HG03097 (cell line): Measurements from ENCODE around the gene KLF2.
A peak's percentile ranks its signal among the peaks of the same experiment; 100 is the strongest.
"Not testable (repeated sequence)": the region's sequence is repeated elsewhere in the genome, so short reads cannot be mapped to it uniquely, and the experiment has no call there.

Source experiments
- ATAC-seq: cut with Tn5 transposase; IDR thresholded peaks from one replicate; pipeline ENCODE4 v1.9.1; 2021; ENCODE audit not compliant: unreplicated experiment, low FRiP score

Gene KLF2

DNA sequence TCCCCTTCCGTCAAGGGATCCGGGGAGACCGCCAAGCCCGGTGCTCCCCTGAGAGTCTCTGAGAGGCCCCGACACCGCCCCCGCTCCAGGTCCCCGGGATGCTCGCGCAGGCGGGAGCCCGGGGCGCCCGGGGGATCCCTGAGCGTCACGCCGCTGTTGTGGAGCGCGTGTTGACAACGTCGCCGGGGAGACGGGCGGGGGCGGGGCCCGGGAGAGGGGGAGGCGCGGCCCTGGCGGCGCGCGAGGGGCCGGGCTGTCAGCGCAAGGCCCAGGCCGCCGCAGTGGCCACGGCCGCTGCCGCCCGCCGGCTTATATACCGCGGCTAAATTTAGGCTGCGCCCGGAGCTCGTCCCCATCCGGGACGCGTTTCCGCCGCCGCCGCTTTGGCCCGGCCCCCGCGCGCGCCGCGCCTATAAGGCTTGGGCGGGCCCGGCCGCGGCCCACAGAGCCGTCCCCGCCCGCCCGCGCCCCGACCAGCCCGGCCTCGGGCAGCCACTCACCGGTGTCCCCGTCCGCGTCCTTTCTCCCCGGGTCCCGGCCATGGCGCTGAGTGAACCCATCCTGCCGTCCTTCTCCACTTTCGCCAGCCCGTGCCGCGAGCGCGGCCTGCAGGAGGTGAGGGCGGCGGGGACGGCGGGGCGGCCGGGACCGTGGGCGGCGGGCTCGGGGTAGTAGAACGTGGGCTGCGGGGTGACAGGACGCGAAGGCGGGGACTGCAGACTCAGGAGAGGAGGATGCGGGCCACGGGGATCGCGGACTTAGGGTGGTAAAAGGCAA is at the start of gene KLF2:
Gene KLF2 (plus strand): TSS at position 443 of the 777 bp plus-strand sequence. CDS start 98 bp downstream, at position 541.
- ATAC-seq = peak; percentile 65

DNA sequence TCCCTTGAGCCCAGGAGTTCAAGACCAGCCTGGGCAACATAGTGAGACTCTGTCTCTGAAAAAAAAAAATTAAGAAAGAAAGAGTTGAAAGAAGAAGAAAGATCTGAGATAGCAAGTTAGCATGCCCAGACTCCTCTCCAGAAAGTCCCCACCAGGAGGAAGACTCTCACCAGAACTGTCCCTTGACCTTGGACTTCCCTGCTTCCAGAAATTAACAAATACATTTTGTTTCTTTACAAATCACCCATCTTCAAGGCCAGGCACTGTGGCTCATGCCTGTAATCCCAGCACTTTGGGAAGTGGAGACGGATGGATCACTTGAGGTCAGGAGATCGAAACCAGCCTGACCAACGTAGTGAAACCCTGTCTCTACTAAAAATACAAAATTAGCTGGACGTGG is 44.3 kb upstream of the KLF2 start:
- no peak for ATAC-seq

DNA sequence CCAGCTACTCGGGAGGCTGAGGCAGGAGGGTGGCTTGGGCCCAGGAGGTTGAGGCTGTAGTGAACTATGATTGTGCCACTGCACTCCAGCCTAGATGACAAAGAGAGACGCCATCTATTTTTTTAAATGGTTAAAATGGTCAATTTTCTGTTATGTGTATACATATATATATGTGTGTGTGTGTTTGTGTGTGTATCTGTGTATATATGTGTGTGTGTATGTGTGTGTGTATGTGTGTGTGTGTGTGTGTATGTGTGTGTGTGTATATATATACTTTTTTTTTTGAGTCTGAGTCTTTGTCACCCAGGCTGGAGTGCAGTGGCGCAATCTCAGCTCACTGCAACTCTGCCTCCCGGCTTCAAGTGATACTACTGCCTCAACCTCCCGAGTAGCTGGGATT is 42.9 kb upstream of the KLF2 start:
- no peak for ATAC-seq

DNA sequence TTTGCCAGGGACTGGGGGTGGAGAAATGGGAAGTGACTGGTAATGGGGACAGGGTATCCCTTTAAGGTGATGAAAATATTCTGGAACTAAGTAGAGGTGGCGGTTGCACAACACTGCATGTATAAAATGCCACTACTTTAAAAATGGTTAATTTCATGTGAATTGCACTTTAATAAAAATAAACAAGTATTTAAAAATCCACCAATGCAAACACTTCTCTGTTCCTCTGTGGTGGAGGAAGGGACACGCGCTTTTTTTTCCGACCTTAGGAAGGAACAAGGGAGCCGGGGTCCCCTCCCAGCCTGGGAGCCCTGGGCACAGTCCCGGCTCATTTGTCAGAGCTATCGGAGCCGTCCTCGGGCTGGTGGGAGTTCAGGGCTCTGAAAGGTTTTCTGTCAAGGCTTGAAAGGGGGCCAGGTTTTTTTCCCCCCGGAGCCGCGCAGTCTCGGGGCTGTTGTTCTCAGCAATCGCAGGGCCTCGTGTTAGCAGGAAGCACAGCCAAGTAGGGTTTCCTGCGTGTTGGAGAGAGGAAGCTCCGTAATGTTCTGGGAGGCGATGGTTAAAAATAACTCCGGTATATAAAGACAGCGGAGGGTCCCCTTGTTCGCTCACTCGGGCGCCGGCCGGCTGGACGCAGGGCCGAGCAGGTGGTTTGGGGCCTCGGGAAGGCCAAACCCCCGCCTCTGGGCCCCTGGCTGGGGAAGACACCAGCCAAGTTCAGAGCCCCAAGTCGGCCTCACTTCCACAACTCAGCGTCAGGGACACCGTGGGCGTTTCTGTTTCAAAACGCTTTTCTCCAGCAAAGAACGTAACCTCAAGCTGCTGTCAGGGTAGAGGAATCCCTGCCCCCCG is 41.2 kb upstream of the KLF2 start:
- no peak for ATAC-seq

DNA sequence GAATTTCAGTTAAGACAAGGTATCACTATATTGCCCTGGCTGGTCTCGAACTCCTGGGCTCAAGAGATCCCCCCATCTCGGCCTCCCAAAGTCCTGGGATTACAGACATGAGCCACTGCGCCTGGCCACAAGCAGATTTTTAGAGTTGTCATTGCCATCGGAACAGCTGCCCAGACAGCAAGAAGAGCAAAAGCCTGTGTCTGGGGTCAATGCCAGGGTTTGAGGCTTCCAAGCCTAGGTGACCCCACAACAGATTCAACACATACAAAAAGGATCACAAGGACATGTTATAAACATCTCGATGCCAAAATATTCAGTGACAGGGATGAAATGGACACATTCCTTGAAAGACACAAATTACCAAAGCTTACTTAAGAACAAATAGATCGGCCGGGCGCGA is 40.1 kb upstream of the KLF2 start:
- ATAC-seq = no peak

DNA sequence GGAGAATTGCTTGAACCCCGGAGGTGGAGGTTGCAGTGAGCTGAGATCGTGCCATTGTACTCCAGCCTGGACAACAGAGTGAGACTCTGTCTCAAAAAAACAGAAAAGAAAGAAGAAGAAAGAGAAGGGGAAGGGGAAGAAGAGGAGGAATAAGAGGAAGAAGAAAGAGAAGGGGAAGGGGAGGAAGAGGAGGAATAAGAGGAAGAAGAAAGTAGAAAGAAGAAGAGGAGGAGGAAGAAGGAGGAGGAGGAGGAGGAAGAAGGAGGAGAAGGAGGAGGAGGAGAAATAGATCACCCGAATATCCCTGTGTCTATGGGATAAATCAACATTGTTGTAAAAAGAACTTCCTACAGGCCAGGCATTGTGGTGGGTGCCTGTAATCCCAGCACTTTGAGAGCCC is 39.5 kb upstream of the KLF2 start:
- ATAC-seq = not testable (repeated sequence)

DNA sequence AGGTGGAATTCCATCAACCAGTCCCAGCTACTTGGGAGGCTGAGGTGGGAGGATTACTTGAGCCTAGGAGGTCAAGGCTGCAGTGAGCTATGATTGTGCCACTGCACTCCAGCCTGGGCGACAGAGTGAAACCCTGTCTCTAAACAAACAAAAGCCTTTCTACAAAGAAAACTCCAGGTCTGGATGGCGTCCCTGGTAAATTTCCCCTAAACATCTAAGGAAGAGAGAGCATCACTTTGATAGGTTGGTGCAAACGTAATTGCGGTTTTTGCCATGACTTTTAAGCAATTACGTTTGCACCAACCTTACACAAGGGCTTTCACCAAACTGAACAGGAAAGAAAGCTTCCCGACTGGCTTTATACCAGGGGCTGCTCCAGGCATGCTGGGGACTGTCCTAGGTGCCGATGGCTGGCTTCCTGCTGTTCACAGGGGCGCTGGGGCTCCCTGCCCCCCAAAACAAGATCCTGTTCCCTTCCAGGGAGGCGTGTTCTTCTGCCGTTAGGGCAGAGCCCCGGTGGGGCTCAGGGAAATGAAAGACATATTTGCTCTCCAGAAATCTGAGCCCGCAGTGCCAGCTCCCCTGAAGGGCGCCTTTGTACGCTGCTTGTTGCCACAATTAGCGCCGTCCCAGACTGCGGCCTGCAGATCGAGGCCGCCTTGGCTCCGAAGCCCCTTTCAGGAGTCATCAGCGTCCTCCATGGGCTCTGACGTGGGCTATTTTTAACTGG is 38.7 kb upstream of the KLF2 start:
- ATAC-seq = no peak

DNA sequence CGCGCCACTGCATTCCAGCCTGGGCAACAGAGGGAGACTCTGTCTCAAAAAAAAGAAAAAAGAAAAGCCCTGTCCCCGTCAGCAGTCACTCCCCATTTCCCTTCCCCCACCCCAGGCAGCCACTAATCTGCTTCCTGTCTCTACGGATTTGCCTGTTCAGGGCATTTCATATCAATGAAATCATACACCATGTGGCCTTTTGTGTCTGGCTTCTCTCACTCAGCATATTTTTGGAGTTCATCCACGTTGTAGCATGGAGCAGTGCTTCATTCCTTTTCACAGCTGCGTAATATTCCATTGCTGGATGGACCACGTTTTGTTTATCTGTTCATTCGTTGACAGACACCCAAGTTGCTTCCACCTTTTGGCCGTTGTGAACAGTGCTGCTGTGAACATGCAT is 36.1 kb upstream of the KLF2 start:
- ATAC-seq = no peak

DNA sequence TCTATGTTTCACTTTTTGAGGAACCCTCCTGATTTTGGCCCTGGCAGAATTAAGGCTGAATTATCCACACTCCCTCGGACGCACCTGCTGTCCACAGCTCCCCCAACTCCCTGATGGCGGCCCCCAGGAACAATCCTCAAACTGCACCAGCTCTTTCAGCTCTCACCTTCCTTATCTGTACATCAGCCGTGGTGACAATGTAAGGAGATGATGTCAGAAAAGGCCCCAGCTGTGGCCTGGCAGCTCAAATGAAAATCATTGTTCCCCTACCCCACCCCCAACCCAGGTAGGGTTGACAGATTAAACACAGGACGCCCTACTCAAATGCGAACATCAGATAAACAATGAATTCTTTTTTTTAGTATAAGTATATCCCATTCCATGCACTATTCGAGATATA is 35.0 kb upstream of the KLF2 start:
- ATAC-seq = no peak

DNA sequence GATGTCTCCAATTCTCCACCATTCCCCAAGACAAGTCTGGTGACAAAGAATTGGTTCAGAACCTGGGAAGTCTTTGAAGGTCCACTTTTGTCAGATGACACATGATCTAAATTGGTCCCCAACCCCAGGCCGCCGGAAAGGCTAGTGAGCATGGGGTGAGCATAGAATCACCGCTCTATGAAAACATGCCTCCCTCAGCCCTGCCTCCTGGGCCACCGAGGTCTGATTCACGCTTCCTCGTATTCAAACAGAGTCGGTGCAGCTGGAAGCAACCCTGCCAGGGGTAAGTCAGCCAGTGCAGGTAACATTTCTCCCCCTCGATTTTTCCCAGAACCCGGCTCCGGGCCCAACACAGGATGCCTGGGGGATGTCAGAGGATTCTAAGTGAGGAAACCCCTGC is 33.9 kb upstream of the KLF2 start:
- no peak for ATAC-seq

DNA sequence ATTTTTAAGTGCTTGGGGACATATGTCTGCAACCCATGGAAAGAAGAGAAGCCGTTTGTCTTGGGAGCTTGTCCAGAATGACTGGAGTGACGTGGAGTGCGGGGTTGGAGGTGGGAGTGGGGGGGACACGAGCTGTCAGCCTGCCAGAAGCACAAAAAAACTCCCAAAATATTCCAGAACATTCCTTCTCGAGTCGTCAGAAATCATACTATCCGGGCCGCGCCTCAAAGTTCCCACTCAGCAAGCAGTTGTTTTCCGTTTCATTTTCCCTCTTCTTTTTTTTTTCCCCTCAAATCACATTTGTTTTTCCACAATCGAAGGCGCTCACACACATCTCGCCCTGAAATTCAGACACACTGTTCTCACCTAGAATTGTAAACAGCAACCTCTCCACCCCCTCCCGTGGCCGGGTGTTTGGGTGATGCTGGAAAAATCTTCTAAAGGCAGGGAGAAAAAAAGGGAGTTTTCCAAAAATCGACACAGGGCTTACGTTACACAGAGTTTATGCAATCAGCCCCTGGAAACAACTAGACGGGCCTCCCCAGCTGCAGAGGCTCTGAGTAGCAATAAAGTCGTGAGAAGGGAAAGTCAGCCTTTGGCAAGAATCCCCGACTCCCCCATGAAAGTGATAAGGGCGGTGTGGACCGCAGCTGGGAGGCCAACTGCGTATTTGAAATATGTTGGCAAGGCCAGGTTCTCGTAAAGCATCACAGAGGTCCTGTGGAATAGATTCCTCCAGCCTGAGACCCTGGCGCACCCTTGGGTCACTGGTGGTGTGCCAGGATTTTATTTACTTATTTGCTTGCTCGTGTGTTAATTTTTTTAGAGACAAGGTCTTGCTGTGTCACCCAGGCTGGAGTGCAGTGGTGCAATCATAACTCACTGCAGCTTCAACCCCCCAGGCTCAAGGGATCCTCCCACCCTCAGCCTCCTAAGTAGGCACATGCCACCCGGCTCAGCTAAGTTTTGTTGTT is 31.2 kb upstream of the KLF2 start:
- ATAC-seq = no peak

DNA sequence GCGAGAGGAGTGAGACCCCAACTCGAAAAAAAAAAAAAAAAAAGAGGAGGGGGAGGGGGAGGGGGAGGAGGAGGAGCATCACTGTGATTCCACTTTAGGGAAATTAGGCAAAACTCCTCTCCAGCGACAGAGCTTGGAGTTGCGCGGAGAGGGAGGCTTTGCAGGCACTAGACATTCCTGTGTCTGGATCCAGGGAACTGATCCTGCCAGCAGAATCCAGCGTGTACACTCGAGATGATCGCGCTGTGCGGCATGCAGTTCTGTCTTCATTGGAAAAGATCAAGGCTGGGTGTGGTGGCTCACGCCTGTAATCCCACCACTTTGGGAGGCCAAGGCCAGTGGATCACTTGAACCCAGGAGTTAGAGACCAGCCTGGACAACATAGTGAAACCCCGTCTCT is 29.6 kb upstream of the KLF2 start:
- no peak for ATAC-seq

DNA sequence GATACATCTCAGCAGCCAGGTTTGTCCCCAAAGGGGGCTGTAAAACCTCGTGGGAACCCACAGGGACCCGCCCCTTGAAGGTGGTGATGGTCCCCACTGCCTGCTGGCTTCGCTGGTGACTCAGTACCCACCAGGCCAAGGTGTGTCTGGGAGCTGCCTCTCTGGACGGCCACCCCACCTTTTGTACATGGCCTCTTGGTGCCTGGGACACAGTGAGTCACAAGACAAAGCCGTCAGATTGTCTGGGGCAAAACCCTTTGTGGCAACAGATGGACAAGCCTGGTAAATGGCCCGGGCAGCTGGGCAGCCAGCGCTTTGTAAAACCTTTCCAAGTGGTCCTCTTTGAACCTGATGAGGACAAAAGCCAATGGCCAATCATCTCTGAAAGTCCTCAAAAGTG is 27.9 kb upstream of the KLF2 start:
- ATAC-seq = no peak

DNA sequence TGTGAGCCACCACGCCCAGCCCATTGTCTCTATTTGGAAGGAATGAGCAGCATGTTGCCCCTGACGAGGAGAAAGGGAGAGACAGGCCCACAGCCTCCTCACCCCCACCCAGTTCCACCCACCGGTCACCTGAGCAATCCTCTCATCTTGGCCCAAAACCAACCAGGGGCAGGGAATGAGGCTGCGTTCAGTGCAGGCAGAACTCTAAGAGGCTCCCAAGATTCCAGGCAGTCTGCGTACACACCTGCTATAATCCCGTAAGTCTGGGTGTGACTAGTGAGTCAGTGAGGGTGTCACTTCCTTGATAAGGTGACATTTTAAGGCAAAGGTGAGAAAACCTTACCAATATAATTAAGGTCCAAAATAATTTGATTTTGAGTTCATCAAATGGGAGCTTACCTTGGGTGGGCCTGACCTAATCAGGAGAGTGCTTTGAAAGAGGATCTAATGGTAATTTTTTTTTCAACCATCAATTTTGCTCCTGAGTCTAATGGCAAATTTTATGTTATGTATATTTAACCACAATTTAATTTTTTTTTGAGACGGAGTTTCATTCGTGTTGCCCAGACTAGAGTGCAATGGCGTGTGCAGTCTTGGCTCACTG is 26.9 kb upstream of the KLF2 start:
- no peak for ATAC-seq

DNA sequence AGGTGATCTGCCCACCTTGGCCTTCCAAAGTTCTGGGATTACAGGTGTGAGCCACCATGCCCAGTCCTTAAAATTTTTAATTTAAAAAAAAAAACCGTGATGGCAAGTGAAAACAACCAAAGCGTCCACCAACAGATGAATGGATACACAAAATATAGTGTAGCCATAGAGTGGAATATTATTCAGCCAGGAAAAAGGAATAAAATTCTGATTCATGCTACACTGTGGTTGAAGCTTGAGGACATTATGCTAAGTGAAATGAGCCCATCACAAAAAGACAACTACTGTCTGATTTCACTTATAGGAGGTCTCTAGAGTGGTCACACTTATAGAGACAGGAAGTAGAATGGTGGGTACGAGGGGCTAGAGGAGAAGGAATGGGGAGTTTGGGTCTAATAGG is 26.3 kb upstream of the KLF2 start:
- ATAC-seq = no peak

DNA sequence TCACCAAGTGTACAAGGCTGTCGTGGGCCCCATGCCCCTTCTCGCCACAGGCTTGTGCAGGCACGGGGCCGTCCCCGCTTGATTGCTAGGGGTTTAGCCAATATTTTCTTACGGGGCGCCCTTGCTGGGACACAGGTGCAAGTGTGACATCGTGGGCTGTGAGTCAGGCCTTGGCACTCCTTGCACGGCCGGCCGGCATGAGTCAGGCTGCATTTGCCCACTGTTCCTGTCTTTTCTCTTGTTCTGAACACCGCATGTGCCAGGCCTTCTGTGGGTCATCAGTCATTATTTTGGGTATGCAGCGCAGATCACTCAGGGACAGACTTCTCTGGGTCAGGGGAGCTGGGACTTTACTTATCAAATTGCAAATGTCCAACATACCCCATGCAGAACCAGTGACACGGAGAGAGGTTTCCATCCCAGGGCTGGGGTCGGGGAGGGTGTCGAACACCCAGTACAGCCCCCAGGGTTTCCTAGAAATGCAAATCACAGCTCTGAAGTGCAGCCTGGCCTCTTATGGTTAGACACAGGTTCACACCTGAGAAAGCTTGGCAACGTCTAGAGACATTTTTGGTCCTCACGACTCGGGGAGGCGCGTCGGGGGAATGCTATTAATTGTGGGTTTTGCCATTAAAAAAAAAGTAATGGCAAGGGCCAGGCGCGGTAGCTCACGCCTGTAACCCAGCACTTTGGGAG is 22.5 kb upstream of the KLF2 start:
- no peak for ATAC-seq

DNA sequence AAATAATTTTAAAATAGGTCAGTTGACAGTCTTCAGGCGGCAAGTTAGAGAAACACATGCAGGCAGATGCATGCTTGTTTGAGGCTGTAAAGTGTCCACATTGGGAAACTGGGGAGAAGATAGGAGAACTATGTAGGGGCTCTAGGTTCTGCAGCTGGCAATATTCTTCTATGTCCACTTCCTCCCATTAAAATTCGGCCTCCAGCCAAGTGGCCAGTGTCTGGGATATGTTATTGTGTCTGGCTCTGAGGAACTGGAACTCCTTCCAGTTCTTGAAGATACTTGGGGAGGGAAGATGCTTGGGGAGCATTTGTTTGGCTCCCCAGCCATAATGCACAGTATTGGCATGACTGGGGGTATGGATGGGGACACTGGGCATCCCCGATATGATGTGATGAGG is 20.9 kb upstream of the KLF2 start:
- no peak for ATAC-seq

DNA sequence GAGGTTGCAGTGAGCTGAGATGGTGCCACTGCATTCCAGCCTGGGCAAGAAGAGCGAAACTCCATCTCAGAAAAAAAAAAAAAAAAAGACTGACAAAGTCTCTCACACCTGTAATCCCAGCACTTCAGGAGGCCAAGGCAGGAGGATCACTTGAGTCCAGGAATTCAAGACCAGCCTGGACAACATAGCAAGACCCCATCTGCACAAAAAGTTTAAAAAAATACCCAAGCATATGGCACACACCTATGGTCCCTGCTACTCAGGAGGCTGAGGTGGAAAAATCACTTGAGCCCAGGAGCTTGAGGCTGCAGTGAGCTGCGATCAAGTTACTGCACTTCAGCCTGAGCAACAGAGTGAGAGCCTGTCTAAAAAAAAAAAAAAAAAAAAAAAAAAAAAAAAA is 20.1 kb upstream of the KLF2 start:
- not testable (repeated sequence) for ATAC-seq

DNA sequence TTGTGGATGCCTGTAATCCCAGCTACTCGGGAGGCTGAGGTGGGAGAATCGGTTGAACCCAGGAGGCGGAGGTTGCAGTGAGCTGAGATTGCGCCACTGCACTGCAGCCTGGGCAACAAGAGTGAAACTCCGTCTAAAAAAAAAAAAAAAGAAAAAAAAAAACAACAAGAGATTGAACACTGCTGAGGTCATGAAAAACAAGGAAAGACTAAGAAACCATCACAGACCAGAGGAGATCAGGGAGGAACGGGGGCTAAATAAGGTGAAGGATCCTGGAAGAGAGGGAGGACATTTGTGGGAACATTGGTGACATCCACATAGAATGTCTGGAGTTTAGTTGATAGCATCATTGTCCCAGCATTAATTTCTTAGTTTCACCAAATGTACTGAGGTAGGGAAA is 19.6 kb upstream of the KLF2 start:
- ATAC-seq = not testable (repeated sequence)
